Raji (cell line): ENCODE measurements around the gene ZNF764.

Source experiments
- POLR2A ChIP-seq: IDR thresholded peaks from 2 replicates; pipeline ENCODE4 v1.6.1; 2011; ENCODE audit warnings: low read depth, low read length, control low read depth; ENCODE audit not compliant: insufficient read depth

ZNF764 gene

GRCh38 chr16:30539000-30539964 lies 18.9 kb downstream of the ZNF764 start:
- TF ChIP-seq POLR2A: no peak

GRCh38 chr16:30535777-30536190 lies 22.4 kb downstream of the ZNF764 start:
- TF ChIP-seq POLR2A: peak; percentile 51

- no peak for TF ChIP-seq POLR2A
Measured at GRCh38 chr16:30535106-30535776, 22.9 kb downstream of the ZNF764 start.

- TF ChIP-seq POLR2A: peak; percentile 84
Measured at GRCh38 chr16:30534368-30535105, 23.6 kb downstream of the ZNF764 start, which contains the start of gene ZNF747. TSS of gene ZNF747 (minus strand) at chr16:30534858. CDS start at chr16:30534679, 179 bp downstream.

- no peak for TF ChIP-seq POLR2A
Measured at GRCh38 chr16:30533748-30534367, 24.3 kb downstream of the ZNF764 start.

GRCh38 chr16:30533146-30533522 lies 25.0 kb downstream of the ZNF764 start:
- TF ChIP-seq POLR2A: no peak

- no peak for TF ChIP-seq POLR2A
Measured at GRCh38 chr16:30532285-30533145, 25.7 kb downstream of the ZNF764 start.

- no peak for TF ChIP-seq POLR2A
Measured at GRCh38 chr16:30530163-30531037, 27.8 kb downstream of the ZNF764 start.

- peak; percentile 40 for TF ChIP-seq POLR2A
Measured at GRCh38 chr16:30528799-30529457, 29.2 kb downstream of the ZNF764 start.

GRCh38 chr16:30527635-30528178 lies 30.5 kb downstream of the ZNF764 start:
- TF ChIP-seq POLR2A: no peak

GRCh38 chr16:30526823-30527634 lies 31.1 kb downstream of the ZNF764 start:
- peak; percentile 70 for TF ChIP-seq POLR2A
